GM18499 (cell line): ENCODE data around the gene MRPL55.

Experiments used
- ATAC-seq: cut with Tn5 transposase; IDR thresholded peaks from one replicate; pipeline ENCODE4 v1.9.1; 2021; ENCODE audit warnings: moderate number of reproducible peaks; ENCODE audit not compliant: insufficient read depth, unreplicated experiment

The MRPL55 gene

DNA sequence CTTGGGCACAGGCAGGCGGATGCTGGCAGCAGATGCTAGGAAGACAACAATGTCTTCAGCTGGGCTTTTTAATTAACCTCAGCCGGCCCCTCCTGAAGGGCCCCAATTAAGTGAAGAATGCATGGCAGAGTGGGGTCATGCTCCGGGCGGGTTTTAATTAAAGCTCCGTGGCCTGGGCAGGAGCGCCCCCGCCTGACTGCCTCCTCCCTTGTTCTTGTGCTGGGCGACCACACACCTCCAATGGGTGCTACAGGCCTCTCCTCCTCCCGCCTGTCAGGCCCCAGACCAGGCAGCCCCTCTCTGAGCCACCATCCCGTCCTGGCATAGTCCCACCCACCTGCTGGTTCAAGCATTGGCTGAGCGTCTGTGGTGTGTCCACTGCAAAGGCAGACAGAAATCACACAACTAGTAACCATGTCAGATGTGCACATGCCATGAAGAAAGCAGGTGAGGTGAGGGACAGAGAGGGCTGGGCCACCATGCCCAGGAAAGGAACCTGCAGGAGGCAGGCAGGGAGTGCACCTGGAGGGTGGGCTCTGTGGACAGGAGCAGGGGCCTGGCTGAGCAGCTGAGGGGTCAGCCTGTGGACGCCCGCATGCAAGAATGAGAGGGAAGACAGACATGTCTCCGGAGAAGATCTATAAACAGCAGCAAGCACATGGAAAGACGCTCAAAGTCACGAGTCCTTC is 35.1 kb downstream of the MRPL55 start:
- no peak for ATAC-seq

GRCh38 chr1:228073061-228073856 is 35.8 kb downstream of the MRPL55 start:
- no peak for ATAC-seq

DNA sequence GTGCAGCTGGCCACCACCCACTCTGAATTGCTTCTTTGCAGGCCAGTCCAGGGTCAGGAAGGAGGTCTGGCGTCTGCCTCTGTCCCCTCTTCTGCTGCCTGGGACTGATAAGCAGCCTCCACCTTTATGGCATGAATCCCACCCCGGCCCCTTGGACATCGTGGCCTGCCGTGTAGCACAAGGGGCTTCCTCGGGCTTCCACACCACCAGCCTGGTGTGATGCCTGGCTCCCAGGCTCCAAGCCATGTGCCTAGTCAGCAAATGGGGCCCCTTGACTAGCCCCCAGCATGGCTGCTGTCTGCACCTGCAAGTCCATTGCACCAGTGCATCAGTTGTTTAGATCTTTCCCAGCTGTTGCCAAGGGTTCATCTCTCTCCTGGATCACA is 36.4 kb downstream of the MRPL55 start:
- no peak for ATAC-seq

- ATAC-seq = no peak
Measured at GRCh38 chr1:228071839-228072657, 37.1 kb downstream of the MRPL55 start.

- no peak for ATAC-seq
Measured at GRCh38 chr1:228070851-228071250, 38.2 kb downstream of the MRPL55 start.

- no peak for ATAC-seq
Measured at GRCh38 chr1:228070173-228070572, 38.9 kb downstream of the MRPL55 start.

- no peak for ATAC-seq
Measured at GRCh38 chr1:228068359-228068758, 40.7 kb downstream of the MRPL55 start.

DNA sequence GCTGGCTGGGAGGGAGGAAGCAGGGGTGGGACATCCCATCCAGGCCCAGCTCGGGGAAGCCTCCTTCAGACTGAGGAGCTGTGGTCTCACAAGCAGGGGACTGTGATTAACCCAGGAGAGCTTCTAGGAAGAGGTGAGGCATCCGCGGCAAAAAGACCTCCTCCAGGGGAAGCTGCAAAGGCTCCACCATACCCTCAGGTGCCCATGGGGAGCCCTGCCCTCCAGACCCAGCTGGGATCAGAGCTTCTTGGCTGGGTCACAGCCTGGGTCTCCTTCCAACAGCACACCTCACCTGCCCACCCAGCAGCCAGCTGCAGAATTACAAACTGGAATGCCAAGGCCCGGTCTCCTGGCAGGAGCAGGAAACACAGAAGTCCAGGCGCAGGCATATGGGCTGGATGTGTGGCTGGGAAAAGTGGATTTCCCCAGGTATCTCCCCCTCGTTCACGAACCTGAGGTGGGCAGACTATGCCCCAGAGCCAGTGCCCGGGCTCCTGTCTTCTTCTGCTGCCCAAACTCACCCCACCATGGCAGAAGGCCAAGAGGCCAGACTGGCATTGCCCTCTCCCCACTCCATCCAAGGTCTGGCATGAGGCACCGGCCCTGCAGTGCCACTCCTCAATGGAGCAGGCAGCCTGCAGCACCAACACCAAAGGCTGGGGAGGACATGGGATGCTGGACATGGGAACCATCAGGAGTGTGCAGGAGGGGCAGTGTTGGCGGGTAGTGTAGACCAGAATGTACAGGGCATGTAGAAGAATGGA is 42.0 kb downstream of the MRPL55 start:
- no peak for ATAC-seq

DNA sequence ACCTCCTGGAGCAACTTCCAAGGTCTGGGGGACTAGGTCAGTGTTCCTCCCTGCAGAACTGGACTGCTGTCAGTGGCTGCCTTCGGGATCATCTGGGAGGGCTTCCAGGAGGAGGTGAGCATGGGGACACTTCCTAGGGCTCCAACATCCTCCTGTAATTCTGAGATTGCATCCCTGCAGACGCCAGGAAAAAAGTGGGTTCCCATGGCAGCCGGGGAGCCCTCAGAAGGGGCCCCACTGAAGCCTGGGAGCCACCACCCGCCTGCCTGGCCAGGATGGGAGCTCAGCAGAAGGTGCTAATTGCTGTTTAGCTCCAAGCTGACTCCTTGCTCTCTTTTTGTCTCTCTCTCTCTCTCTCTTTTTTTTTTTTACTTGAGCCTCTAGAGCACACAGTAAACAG is 42.7 kb downstream of the MRPL55 start:
- no peak for ATAC-seq

- no peak for ATAC-seq
Measured at GRCh38 chr1:228065543-228066347, 43.4 kb downstream of the MRPL55 start.

- no peak for ATAC-seq
Measured at GRCh38 chr1:228064741-228065542, 44.2 kb downstream of the MRPL55 start.

- no peak for ATAC-seq
Measured at GRCh38 chr1:228064296-228064695, 44.8 kb downstream of the MRPL55 start.

DNA sequence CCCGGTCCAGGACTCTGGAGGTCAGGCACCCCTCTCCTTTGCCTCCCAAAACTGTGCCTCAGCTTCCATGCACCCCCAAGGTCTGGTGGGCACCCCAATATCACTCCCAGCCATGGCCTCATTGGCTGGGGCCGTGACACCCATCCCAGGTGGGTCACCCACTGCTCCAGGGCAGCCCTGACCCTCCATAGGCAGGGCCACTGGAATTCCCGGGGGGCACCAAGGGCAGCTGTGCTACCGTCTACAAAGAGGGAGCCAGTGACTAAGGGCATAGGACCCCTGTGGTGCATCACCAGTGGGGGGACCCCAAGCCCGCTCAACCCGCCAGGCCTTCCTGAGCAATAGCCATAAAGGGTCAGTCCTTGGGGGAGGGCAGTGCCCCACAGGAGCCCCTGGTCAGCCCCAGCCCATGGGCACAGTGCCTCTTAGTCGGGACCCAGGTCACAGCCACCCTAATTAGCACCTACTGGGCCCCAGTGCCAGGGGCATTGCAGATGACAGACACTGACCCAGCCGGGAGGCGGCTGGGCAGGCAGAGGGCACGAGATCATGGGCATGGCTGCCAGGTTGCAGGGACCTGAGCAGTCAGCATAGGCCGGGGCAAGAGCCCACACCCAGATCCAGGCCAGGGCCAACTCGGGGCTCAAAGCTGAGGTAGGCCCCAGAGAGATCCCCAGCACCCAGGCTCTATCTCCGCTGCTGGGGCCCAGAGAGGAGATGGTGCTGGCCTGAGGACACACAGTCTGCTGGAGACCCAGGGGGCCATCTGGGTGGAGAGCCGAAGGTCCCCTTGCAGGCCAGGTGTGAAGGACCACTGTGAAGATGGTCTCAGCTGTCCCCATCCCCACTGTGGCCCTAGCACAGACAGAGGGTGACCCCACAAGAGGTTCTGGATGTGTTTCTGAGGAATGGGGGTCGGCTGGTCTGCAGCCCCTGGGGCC is 45.6 kb downstream of the MRPL55 start:
- ATAC-seq = no peak

DNA sequence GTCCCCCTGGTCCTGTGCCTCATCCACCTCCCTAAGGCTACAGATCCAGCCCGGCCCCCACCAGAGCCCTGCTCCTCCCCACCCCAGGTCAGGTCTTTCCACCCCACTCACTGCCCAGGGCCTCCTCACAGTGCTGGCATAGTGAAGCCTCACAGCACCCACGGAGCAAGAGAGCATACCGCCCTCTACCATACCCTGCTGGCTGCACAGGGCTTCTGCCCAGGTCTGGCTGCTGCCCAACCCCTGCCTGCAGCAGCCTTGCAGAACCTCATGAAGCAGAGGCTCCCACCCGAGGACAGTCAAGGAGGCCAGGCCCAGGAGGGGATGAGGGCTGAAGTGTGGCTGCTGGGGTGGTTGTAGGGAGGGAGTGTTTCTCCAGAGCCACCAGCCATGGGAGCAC is 46.3 kb downstream of the MRPL55 start:
- ATAC-seq = no peak

DNA sequence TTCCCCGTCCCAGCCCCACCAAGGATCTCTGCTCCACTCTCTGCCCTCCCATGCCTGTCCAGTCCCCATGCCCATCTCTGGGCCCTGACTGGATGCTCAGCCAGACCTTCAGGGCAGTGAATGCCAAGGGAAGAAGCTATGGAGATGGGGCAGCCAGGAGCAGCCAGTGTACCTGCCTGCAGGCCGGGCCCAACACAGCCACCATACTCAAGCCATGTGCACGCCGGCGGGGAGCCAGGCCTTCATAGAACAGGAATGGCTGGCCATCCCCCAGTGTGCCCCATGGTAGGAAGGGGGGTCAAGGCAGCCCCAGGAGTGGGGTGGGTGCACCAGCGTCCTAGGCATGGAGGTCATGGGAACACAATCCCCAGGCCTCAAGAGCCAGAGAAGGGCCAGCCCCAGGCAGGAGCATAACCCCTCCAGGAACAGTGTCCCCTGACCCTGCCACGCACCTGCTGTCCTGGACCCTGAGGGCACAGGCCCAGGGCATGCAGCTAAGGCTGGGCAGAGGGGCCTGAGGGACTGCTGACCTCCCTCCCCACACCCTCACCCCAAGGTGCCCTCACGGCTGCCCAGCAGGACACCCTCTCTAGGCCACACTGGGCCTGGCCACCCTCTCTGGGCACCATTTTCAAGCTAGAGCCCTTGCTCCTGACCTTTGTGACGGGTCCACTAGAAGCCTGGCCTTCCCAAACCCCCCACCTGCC is 46.9 kb downstream of the MRPL55 start:
- ATAC-seq = no peak

DNA sequence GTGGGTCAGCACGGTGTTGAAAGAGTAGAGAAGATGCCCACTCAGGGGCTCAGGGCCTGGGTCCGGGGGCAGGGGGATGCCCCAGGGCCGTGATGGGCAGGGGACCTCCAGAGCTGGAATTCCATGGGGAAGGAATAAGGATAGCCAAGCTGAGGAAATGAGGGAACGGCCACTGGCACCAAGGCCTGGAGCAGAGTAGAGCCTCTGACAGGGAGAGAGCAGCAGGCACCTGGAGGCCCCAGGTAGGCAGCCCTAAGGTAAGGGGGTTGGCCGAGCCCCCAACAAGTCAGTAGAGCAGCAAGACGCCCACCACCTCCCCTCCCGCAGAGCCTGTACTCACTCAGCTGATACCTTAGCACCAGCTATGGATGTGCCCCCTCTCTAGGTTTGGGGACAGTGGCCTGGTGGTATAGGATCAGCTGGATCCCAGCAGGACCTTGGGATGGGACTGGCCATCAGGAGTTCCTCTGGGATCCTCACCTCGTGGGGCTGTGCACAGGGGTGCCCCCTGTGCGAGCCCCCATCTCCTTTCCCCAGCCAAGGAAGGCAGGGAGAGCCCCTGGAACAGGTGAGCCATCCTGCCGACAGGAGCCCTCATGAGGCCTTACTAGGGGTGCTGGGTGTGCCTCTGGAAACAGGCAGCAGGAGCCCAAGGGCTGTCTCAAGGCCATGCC is 47.6 kb downstream of the MRPL55 start:
- no peak for ATAC-seq
